Stimulated activated CD8-positive, alpha-beta memory T cell treated with anti-CD3 and anti-CD28 coated beads, Interleukin-2, amount 100 ng/mL, for 48 hours (primary cell): ENCODE measurements around the gene UGT3A1.
"Not testable (repeated sequence)": the region's sequence is repeated elsewhere in the genome, so short reads cannot be mapped to it uniquely, and the experiment has no call there.

Experiments used
- DNase-seq, 2 donors: peaks; one replicate each; pipeline ENCODE4 v3.0.0-alpha.2; 2020; ENCODE audit warnings: low read depth in 2 of 2

UGT3A1 gene

GRCh38 chr5:35990941-35991611 lies at the start of gene UGT3A1:
TSS of gene UGT3A1 (minus strand) at chr5:35991390. CDS start at chr5:35991240, 150 bp downstream.
- DNase-seq: no peak

- DNase-seq: no peak
Observed at GRCh38 chr5:36035696-36036095, 44.5 kb upstream of the UGT3A1 start.

GRCh38 chr5:36034536-36035134 lies 43.4 kb upstream of the UGT3A1 start:
- not testable (repeated sequence) for DNase-seq

GRCh38 chr5:36033486-36033885 lies 42.3 kb upstream of the UGT3A1 start:
- DNase-seq: no peak

- no peak for DNase-seq
Observed at GRCh38 chr5:36033047-36033446, 41.9 kb upstream of the UGT3A1 start.

GRCh38 chr5:36031223-36031622 lies 40.0 kb upstream of the UGT3A1 start:
- no peak for DNase-seq

- no peak for DNase-seq
Observed at GRCh38 chr5:36029914-36030313, 38.7 kb upstream of the UGT3A1 start.

- DNase-seq: no peak
Observed at GRCh38 chr5:36028816-36029465, 37.8 kb upstream of the UGT3A1 start.

GRCh38 chr5:36027711-36028110 lies 36.5 kb upstream of the UGT3A1 start:
- DNase-seq: no peak

GRCh38 chr5:36026706-36027465 lies 35.7 kb upstream of the UGT3A1 start:
- DNase-seq: no peak

- DNase-seq: not testable (repeated sequence)
Observed at GRCh38 chr5:36022246-36022645, 31.1 kb upstream of the UGT3A1 start.

GRCh38 chr5:36019584-36019983 lies 28.4 kb upstream of the UGT3A1 start:
- DNase-seq: not testable (repeated sequence)

- DNase-seq: no peak
Observed at GRCh38 chr5:36017622-36018021, 26.4 kb upstream of the UGT3A1 start.

- DNase-seq: no peak
Observed at GRCh38 chr5:36017004-36017403, 25.8 kb upstream of the UGT3A1 start.

GRCh38 chr5:36013182-36013581 lies 22.0 kb upstream of the UGT3A1 start:
- DNase-seq: no peak

- DNase-seq: no peak
Observed at GRCh38 chr5:36009698-36010097, 18.5 kb upstream of the UGT3A1 start.

- no peak for DNase-seq
Observed at GRCh38 chr5:36007366-36007765, 16.2 kb upstream of the UGT3A1 start.

- DNase-seq: no peak
Observed at GRCh38 chr5:36006163-36006562, 15.0 kb upstream of the UGT3A1 start.

- DNase-seq: no peak
Observed at GRCh38 chr5:36001032-36001431, 9.8 kb upstream of the UGT3A1 start.

GRCh38 chr5:35999547-35999946 lies 8.4 kb upstream of the UGT3A1 start:
- no peak for DNase-seq

- DNase-seq: no peak
Observed at GRCh38 chr5:35996076-35996475, 4.9 kb upstream of the UGT3A1 start.

- no peak for DNase-seq
Observed at GRCh38 chr5:35990520-35990919, 670 bp downstream of the UGT3A1 start.
